ENCODE measurements around the gene SLC15A1. TPM values are rescaled to one million over a fixed set of nuclear protein-coding genes. Genes with fewer than 3 reads are reported as not detected.

Gene SLC15A1
- total and polyA plus RNA-seq, 7 experiments from 2014 or later: not detected

GRCh38 chr13:98782654-98783053, 30.2 kb upstream of the SLC15A1 start:
- no peaks in the 10 kb centered on the region for H3K9me3 ChIP-seq (ENCODE audit: control insufficient read depth in 2 of 3, low read length in 3 of 3)
- H3K27me3 ChIP-seq (ENCODE audit: control insufficient read depth in 2 of 2, insufficient read depth in 2 of 2, low read length in 2 of 2): no peaks in the 10 kb centered on the region
- peaks cover 12 to 26% (median 25%) of the 10 kb centered on the region in 5 donors for H3K27me3 Mint-ChIP-seq
- no peaks in the 10 kb centered on the region for H3K36me3 Mint-ChIP-seq
- peaks cover 0 to 6% (median 0%) of the 10 kb centered on the region in 11 donors for H3K9me3 Mint-ChIP-seq
- H3K4me3 Mint-ChIP-seq: no peak overlapping the region
- intact Hi-C loops (cut with micrococcal nuclease): no loop called here
- ATAC-seq: no peak
- no peaks in the 10 kb centered on the region for H3K4me1 ChIP-seq (ENCODE audit: control insufficient read depth in 2 of 2, insufficient read depth in 2 of 2, low read length in 2 of 2)
- no peak overlapping the region for H3K27ac ChIP-seq (ENCODE audit: low read depth, low read length)
- no peak overlapping the region for H3K27ac Mint-ChIP-seq
- H3K4me3 ChIP-seq (ENCODE audit: low read length): no peak overlapping the region
- ChIA-PET CTCF (no interaction called here), POLR2A (no interaction called here)
- no peaks in the 10 kb centered on the region for H3K4me1 Mint-ChIP-seq
- DNase-seq: no peak
- no peaks in the 10 kb centered on the region for H3K36me3 ChIP-seq (ENCODE audit: control insufficient read depth in 2 of 3, insufficient read depth in 3 of 3, low read length in 3 of 3)

GRCh38 chr13:98781905-98782304, 29.4 kb upstream of the SLC15A1 start:
- Mint-ChIP-seq H3K4me3 (no peak overlapping the region), H3K9me3 (peaks cover 0 to 6% (median 0%) of the 10 kb centered on the region in 11 donors), H3K36me3 (no peaks in the 10 kb centered on the region), H3K27me3 (peaks cover 12 to 24% (median 20%) of the 10 kb centered on the region in 5 donors), H3K4me1 (no peaks in the 10 kb centered on the region), H3K27ac (no peak overlapping the region)
- no peak overlapping the region for H3K27ac ChIP-seq (ENCODE audit: low read depth, low read length)
- no peak overlapping the region for H3K4me3 ChIP-seq (ENCODE audit: low read length)
- CTCF ChIA-PET: no interaction called here
- POLR2A ChIA-PET: no interaction called here
- intact Hi-C loops (cut with micrococcal nuclease): no loop called here
- H3K9me3 ChIP-seq (ENCODE audit: control insufficient read depth in 2 of 3, low read length in 3 of 3): no peaks in the 10 kb centered on the region
- no peaks in the 10 kb centered on the region for H3K27me3 ChIP-seq (ENCODE audit: control insufficient read depth in 2 of 2, insufficient read depth in 2 of 2, low read length in 2 of 2)
- H3K36me3 ChIP-seq (ENCODE audit: control insufficient read depth in 2 of 3, insufficient read depth in 3 of 3, low read length in 3 of 3): no peaks in the 10 kb centered on the region
- no peaks in the 10 kb centered on the region for H3K4me1 ChIP-seq (ENCODE audit: control insufficient read depth in 2 of 2, insufficient read depth in 2 of 2, low read length in 2 of 2)
- ATAC-seq: no peak
- DNase-seq: no peak

GRCh38 chr13:98781470-98781869, 29.0 kb upstream of the SLC15A1 start:
- POLR2A ChIA-PET: no interaction called here
- H3K27ac Mint-ChIP-seq: no peak overlapping the region
- intact Hi-C loops (cut with micrococcal nuclease): no loop called here

GRCh38 chr13:98781045-98781444, 28.6 kb upstream of the SLC15A1 start:
- ChIA-PET POLR2A (no interaction called here), CTCF (no interaction called here)
- Histone ChIP-seq H3K9me3 (ENCODE audit: control insufficient read depth in 2 of 3, low read length in 3 of 3) (no peaks in the 10 kb centered on the region), H3K4me1 (ENCODE audit: control insufficient read depth in 2 of 2, insufficient read depth in 2 of 2, low read length in 2 of 2) (no peaks in the 10 kb centered on the region), H3K27me3 (ENCODE audit: control insufficient read depth in 2 of 2, insufficient read depth in 2 of 2, low read length in 2 of 2) (no peaks in the 10 kb centered on the region), H3K27ac (ENCODE audit: low read depth, low read length) (no peak overlapping the region), H3K4me3 (ENCODE audit: low read length) (no peak overlapping the region), H3K36me3 (ENCODE audit: control insufficient read depth in 2 of 3, insufficient read depth in 3 of 3, low read length in 3 of 3) (no peaks in the 10 kb centered on the region)
- Mint-ChIP-seq H3K4me3 (no peak overlapping the region), H3K9me3 (peaks cover 0 to 6% (median 0%) of the 10 kb centered on the region in 11 donors), H3K27me3 (peaks cover 12 to 24% (median 13%) of the 10 kb centered on the region in 5 donors), H3K36me3 (no peaks in the 10 kb centered on the region), H3K4me1 (no peaks in the 10 kb centered on the region), H3K27ac (no peak overlapping the region)
- DNase-seq: no peak
- intact Hi-C loops (cut with micrococcal nuclease): no loop called here
- ATAC-seq: no peak

More at GRCh38 chr13:98781470-98781869, 29.0 kb upstream of the SLC15A1 start:
- Mint-ChIP-seq H3K9me3 (peaks cover 0 to 6% (median 0%) of the 10 kb centered on the region in 11 donors), H3K36me3 (no peaks in the 10 kb centered on the region), H3K27me3 (peaks cover 12 to 24% (median 15%) of the 10 kb centered on the region in 5 donors), H3K4me3 (no peak overlapping the region), H3K4me1 (no peaks in the 10 kb centered on the region)
- H3K27me3 ChIP-seq (ENCODE audit: control insufficient read depth in 2 of 2, insufficient read depth in 2 of 2, low read length in 2 of 2): no peaks in the 10 kb centered on the region
- DNase-seq (no peak), ATAC-seq (no peak)
- no peak overlapping the region for H3K4me3 ChIP-seq (ENCODE audit: low read length)
- H3K4me1 ChIP-seq (ENCODE audit: control insufficient read depth in 2 of 2, insufficient read depth in 2 of 2, low read length in 2 of 2): no peaks in the 10 kb centered on the region
- no peak overlapping the region for H3K27ac ChIP-seq (ENCODE audit: low read depth, low read length)
- H3K9me3 ChIP-seq (ENCODE audit: control insufficient read depth in 2 of 3, low read length in 3 of 3): no peaks in the 10 kb centered on the region
- CTCF ChIA-PET: no interaction called here
- H3K36me3 ChIP-seq (ENCODE audit: control insufficient read depth in 2 of 3, insufficient read depth in 3 of 3, low read length in 3 of 3): no peaks in the 10 kb centered on the region

GRCh38 chr13:98780451-98780850, 28.0 kb upstream of the SLC15A1 start:
- peaks cover 0 to 6% (median 0%) of the 10 kb centered on the region in 11 donors for H3K9me3 Mint-ChIP-seq
- ATAC-seq: no peak
- Histone ChIP-seq H3K27me3 (ENCODE audit: control insufficient read depth in 2 of 2, insufficient read depth in 2 of 2, low read length in 2 of 2) (no peaks in the 10 kb centered on the region), H3K36me3 (ENCODE audit: control insufficient read depth in 2 of 3, insufficient read depth in 3 of 3, low read length in 3 of 3) (no peaks in the 10 kb centered on the region), H3K27ac (ENCODE audit: low read depth, low read length) (no peak overlapping the region), H3K4me3 (ENCODE audit: low read length) (no peak overlapping the region), H3K4me1 (ENCODE audit: control insufficient read depth in 2 of 2, insufficient read depth in 2 of 2, low read length in 2 of 2) (no peaks in the 10 kb centered on the region), H3K9me3 (ENCODE audit: control insufficient read depth in 2 of 3, low read length in 3 of 3) (no peaks in the 10 kb centered on the region)
- ChIA-PET CTCF (no interaction called here), POLR2A (no interaction called here)
- H3K4me1 Mint-ChIP-seq: no peaks in the 10 kb centered on the region
- intact Hi-C loops (cut with micrococcal nuclease): no loop called here
- H3K4me3 Mint-ChIP-seq: no peak overlapping the region
- H3K27me3 Mint-ChIP-seq: peaks cover 11 to 24% (median 13%) of the 10 kb centered on the region in 5 donors
- H3K27ac Mint-ChIP-seq: no peak overlapping the region
- DNase-seq: no peak
- no peaks in the 10 kb centered on the region for H3K36me3 Mint-ChIP-seq

GRCh38 chr13:98779695-98780094, 27.2 kb upstream of the SLC15A1 start:
- H3K4me3 ChIP-seq (ENCODE audit: low read length): no peak overlapping the region
- no peaks in the 10 kb centered on the region for H3K36me3 ChIP-seq (ENCODE audit: control insufficient read depth in 2 of 3, insufficient read depth in 3 of 3, low read length in 3 of 3)
- no peaks in the 10 kb centered on the region for H3K4me1 ChIP-seq (ENCODE audit: control insufficient read depth in 2 of 2, insufficient read depth in 2 of 2, low read length in 2 of 2)
- H3K4me3 Mint-ChIP-seq: no peak overlapping the region
- H3K9me3 Mint-ChIP-seq: peaks cover 0 to 6% (median 0%) of the 10 kb centered on the region in 11 donors
- intact Hi-C loops (cut with micrococcal nuclease): no loop called here
- DNase-seq (no peak), ATAC-seq (no peak)
- H3K9me3 ChIP-seq (ENCODE audit: control insufficient read depth in 2 of 3, low read length in 3 of 3): no peaks in the 10 kb centered on the region
- CTCF ChIA-PET: no interaction called here
- no peaks in the 10 kb centered on the region for H3K27me3 ChIP-seq (ENCODE audit: control insufficient read depth in 2 of 2, insufficient read depth in 2 of 2, low read length in 2 of 2)
- H3K36me3 Mint-ChIP-seq: no peaks in the 10 kb centered on the region
- H3K27ac Mint-ChIP-seq: no peak overlapping the region
- POLR2A ChIA-PET: no interaction called here
- no peaks in the 10 kb centered on the region for H3K4me1 Mint-ChIP-seq
- H3K27me3 Mint-ChIP-seq: peaks cover 11 to 24% (median 13%) of the 10 kb centered on the region in 5 donors
- no peak overlapping the region for H3K27ac ChIP-seq (ENCODE audit: low read depth, low read length)

GRCh38 chr13:98778749-98779148, 26.3 kb upstream of the SLC15A1 start:
- no peaks in the 10 kb centered on the region for H3K27me3 ChIP-seq (ENCODE audit: control insufficient read depth in 2 of 2, insufficient read depth in 2 of 2, low read length in 2 of 2)
- no peak overlapping the region for H3K4me3 Mint-ChIP-seq
- no peaks in the 10 kb centered on the region for H3K4me1 ChIP-seq (ENCODE audit: control insufficient read depth in 2 of 2, insufficient read depth in 2 of 2, low read length in 2 of 2)
- peaks cover 11 to 24% (median 13%) of the 10 kb centered on the region in 5 donors for H3K27me3 Mint-ChIP-seq
- no peak overlapping the region for H3K27ac ChIP-seq (ENCODE audit: low read depth, low read length)
- peaks cover 0 to 6% (median 0%) of the 10 kb centered on the region in 11 donors for H3K9me3 Mint-ChIP-seq
- CTCF ChIA-PET: no interaction called here
- H3K4me1 Mint-ChIP-seq: no peaks in the 10 kb centered on the region
- POLR2A ChIA-PET: no interaction called here
- H3K36me3 ChIP-seq (ENCODE audit: control insufficient read depth in 2 of 3, insufficient read depth in 3 of 3, low read length in 3 of 3): no peaks in the 10 kb centered on the region
- intact Hi-C loops (cut with micrococcal nuclease): no loop called here
- H3K9me3 ChIP-seq (ENCODE audit: control insufficient read depth in 2 of 3, low read length in 3 of 3): no peaks in the 10 kb centered on the region
- no peak overlapping the region for H3K27ac Mint-ChIP-seq
- H3K4me3 ChIP-seq (ENCODE audit: low read length): no peak overlapping the region
- H3K36me3 Mint-ChIP-seq: no peaks in the 10 kb centered on the region
- DNase-seq (no peak), ATAC-seq (no peak)

Data from naive thymus-derived CD4-positive, alpha-beta T cell (primary cell).